Ovary (tissue), 3 donors: ENCODE data around the gene LRP1.

Experiments used
- CTCF ChIP-seq, 3 donors: fragments of 450-650 bp in 2 of 3; fragments of 200-600 bp in 1 of 3; IDR thresholded peaks; one replicate each; pipeline versions ENCODE4 v1.5.1 to v1.8.0; 2016 to 2022; ENCODE audit warnings: antibody characterized with exemption in 3 of 3, mild to moderate bottlenecking in 1 of 3
- EP300 ChIP-seq: sonication (generic); formaldehyde crosslinking; IDR thresholded peaks from one replicate; pipeline ENCODE4 v1.6.1; 2017; ENCODE audit warnings: antibody characterized with exemption
- POLR2A ChIP-seq: fragments of 450-650 bp; IDR thresholded peaks from one replicate; pipeline ENCODE4 v1.6.1; 2017; ENCODE audit warnings: antibody characterized with exemption, mild to moderate bottlenecking, moderate library complexity
- donor health status: DM: no; HTN: no; CAD: no.

DNA sequence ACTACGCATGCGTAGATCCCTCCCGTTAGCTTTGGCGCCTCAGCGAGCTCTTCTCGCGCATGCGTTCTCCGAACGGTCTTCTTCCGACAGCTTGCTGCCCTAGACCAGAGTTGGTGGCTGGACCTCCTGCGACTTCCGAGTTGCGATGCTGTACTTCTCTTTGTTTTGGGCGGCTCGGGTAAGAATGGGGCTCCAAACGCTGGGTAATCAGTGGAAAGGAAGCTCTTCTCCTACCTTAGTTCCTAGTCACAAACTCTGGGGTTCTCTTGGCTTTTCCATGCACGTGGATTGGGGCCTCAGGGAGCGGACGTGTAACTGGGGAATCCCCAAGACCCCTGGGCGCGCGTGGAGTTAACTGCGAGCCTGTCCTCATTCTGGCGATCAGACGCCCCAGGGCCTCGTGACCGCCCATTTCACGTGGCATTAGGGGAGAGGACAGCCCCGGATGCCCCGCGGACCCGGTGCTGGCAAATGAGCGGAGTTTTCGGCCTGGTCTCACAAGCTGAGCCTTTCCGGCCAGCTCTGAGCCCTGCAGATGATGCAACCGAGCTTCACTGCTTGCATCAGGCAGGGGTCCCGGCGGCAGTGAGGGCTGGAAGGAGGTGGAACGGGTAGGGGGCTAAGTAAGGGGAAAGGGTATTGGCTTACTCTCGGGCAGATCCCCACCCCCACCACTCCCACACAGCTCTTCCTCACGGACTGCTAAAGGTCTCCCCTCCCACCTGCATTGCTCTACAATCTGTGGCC is 101.5 kb downstream of the LRP1 start, which contains the start of gene SHMT2:
- TF ChIP-seq CTCF (IDR thresholded peaks at IDR 0.05): no peak
- TF ChIP-seq POLR2A: peak; percentile 38
- no peak for TF ChIP-seq EP300
